HCT116 (cell line): ENCODE data around the gene CHRD. TPM values are rescaled to one million over a fixed set of nuclear protein-coding genes. Genes with fewer than 3 reads are reported as not detected.
A peak's percentile ranks its signal among the peaks of the same experiment; 100 is the strongest.

ENCODE experiments used
- ATAC-seq: fragments of 200-7000 bp; cut with Tn5 transposase; 2 replicates; pipeline ENCODE4 v1.9.1; 2020; ENCODE audit warnings: mild to moderate bottlenecking, moderate library complexity
- BruUV-seq: library from RNA; stranded (reverse); fragments of 400-500 nt; replicated peaks from 2 replicates; lab custom pipeline; 2021; lab: Mats Ljungman, UMichigan
- CTCF ChIA-PET: fragments of 300-600 bp; sonication (Branson Sonifier 250); formaldehyde crosslinking; loops from one replicate; lab custom pipeline; 2021; ENCODE audit warnings: antibody characterized with exemption; lab: Charles Lee
- POLR2A ChIA-PET: fragments of 300-600, 350-600 bp; sonication (Branson Sonifier 250); formaldehyde crosslinking; loops from one replicate; lab custom pipeline; 2021; ENCODE audit warnings: antibody characterized with exemption; lab: Charles Lee
- RAD21 ChIA-PET, 2 experiments: fragments of 300-600 bp; sonication (Branson Sonifier 250); formaldehyde crosslinking; loops; one replicate each; lab custom pipeline; 2023; ENCODE audit warnings: low total read pairs in 2 of 2; ENCODE audit not compliant: uncharacterized antibody in 2 of 2, unreplicated experiment in 2 of 2, low non-redundant PET in 1 of 2; lab: Charles Lee
- DNase-seq: peaks from one replicate; pipeline ENCODE4 v3.0.0-alpha.2; 2010; ENCODE audit warnings: low read depth, low spot score
- H2AFZ ChIP-seq: fragments of 200-600 bp; shearing (Covaris generic), sonication (generic); 2 replicates; pipeline ENCODE4 v1.6.1; 2017; ENCODE audit warnings: low read depth, mixed run types, mixed read lengths, antibody characterized with exemption, low read length; ENCODE audit not compliant: poor library complexity, severe bottlenecking
- H3K27ac ChIP-seq: 2 replicates; pipeline ENCODE4 v1.5.1; 2012; ENCODE audit warnings: low read depth, low read length
- H3K27me3 ChIP-seq: fragments of 200-600 bp; sonication (generic); 2 replicates; pipeline ENCODE4 v1.6.1; 2016; ENCODE audit warnings: mixed run types, low read length, mixed read lengths; ENCODE audit not compliant: insufficient read depth
- H3K36me3 ChIP-seq, 2 experiments: fragments of 200-500 bp in 1 of 2; fragments of 200-600 bp in 1 of 2; sonication (Bioruptor generic) in 1 of 2; sonication (generic) in 1 of 2; 2 replicates each; pipeline versions ENCODE4 v1.5.1 to v1.6.1; 2014 to 2016; ENCODE audit warnings: low read length in 2 of 2, inconsistent platforms in 1 of 2, mixed read lengths in 1 of 2, mixed run types in 1 of 2; ENCODE audit not compliant: insufficient read depth in 2 of 2, control insufficient read depth in 1 of 2
- H3K4me1 ChIP-seq, 2 experiments: fragments of 200-600 bp in 1 of 2; sonication (generic) in 1 of 2; 2 replicates each; pipeline versions ENCODE4 v1.5.1 to v1.6.1; 2012 to 2017; ENCODE audit warnings: low read length in 2 of 2, inconsistent platforms in 1 of 2, mild to moderate bottlenecking in 1 of 2, mixed read lengths in 1 of 2, mixed run types in 1 of 2, moderate library complexity in 1 of 2; ENCODE audit not compliant: insufficient read depth in 2 of 2, control insufficient read depth in 1 of 2
- H3K4me2 ChIP-seq: fragments of 200-600 bp; sonication (generic); 2 replicates; pipeline ENCODE4 v1.6.1; 2017; ENCODE audit warnings: mixed run types, low read length, mixed read lengths
- H3K4me3 ChIP-seq, 2 experiments: fragments of 200-600 bp in 1 of 2; sonication (generic) in 1 of 2; replicated peaks in 1 of 2; 2 replicates each; pipeline ENCODE4 v1.5.1; 2011 to 2016; ENCODE audit warnings: low read length in 2 of 2, control low read depth in 1 of 2, low read depth in 1 of 2, mild to moderate bottlenecking in 1 of 2, mixed read lengths in 1 of 2, mixed run types in 1 of 2
- H3K79me2 ChIP-seq: fragments of 200-600 bp; sonication (generic); 2 replicates; pipeline ENCODE4 v1.6.1; 2017; ENCODE audit warnings: mild to moderate bottlenecking, mixed run types, low read length, moderate library complexity, mixed read lengths; ENCODE audit not compliant: insufficient read depth
- H3K9ac ChIP-seq: fragments of 200-600 bp; sonication (generic); 2 replicates; pipeline ENCODE4 v1.6.1; 2016; ENCODE audit warnings: low read length, mixed read lengths
- H3K9me2 ChIP-seq: fragments of 200-600 bp; sonication (generic), shearing (Covaris generic); 2 replicates; pipeline ENCODE4 v1.6.1; 2017; ENCODE audit warnings: mixed run types, mild to moderate bottlenecking, moderate library complexity; ENCODE audit not compliant: insufficient read depth
- H3K9me3 ChIP-seq, 2 experiments: fragments of 200-500 bp in 1 of 2; fragments of 200-600 bp in 1 of 2; sonication (Bioruptor generic) in 1 of 2; sonication (generic) in 1 of 2; 2 replicates each; pipeline ENCODE4 v1.6.1; 2014 to 2017; ENCODE audit warnings: low read length in 2 of 2, mixed read lengths in 2 of 2, inconsistent platforms in 1 of 2, low read depth in 1 of 2, mild to moderate bottlenecking in 1 of 2, mixed run types in 1 of 2, moderate library complexity in 1 of 2; ENCODE audit not compliant: control insufficient read depth in 1 of 2, insufficient read depth in 1 of 2
- H4K20me1 ChIP-seq: fragments of 200-600 bp; sonication (generic), shearing (Covaris generic); 2 replicates; pipeline ENCODE4 v1.6.1; 2017; ENCODE audit warnings: mixed run types, mild to moderate bottlenecking, moderate library complexity; ENCODE audit not compliant: insufficient read depth
- CEBPB ChIP-seq: IDR thresholded peaks from 2 replicates; pipeline ENCODE4 v1.6.1; 2012; ENCODE audit warnings: low read depth
- EZH2 ChIP-seq: fragments of 200-600 bp; sonication (generic); IDR thresholded peaks from 2 replicates; pipeline ENCODE4 v1.6.1; 2017; ENCODE audit warnings: antibody characterized with exemption, mixed run types
- POLR2AphosphoS5 ChIP-seq: IDR thresholded peaks from 2 replicates; pipeline ENCODE4 v1.6.1; 2011; ENCODE audit warnings: mild to moderate bottlenecking, low read depth, low read length, moderate library complexity
- SP1 ChIP-seq: IDR thresholded peaks from 2 replicates; pipeline ENCODE4 v1.6.1; 2012; ENCODE audit warnings: low read depth
- SRF ChIP-seq: IDR thresholded peaks from 2 replicates; pipeline ENCODE4 v1.6.1; 2012; ENCODE audit warnings: low read depth
- TCF7L2 ChIP-seq: IDR thresholded peaks from 2 replicates; pipeline ENCODE4 v1.7.0; 2011; ENCODE audit warnings: borderline replicate concordance, inconsistent platforms; ENCODE audit not compliant: insufficient read depth, insufficient read length; ENCODE audit errors: extremely low read depth
- YY1 ChIP-seq: IDR thresholded peaks from 2 replicates; pipeline ENCODE4 v1.6.1; 2011; ENCODE audit warnings: low read length, low read depth, moderate library complexity, mild to moderate bottlenecking; ENCODE audit not compliant: insufficient replicate concordance; ENCODE audit errors: extremely low read depth
- intact Hi-C: fragments of 100-400 bp; cut with micrococcal nuclease; formaldehyde crosslinking; loops from 2 replicates; pipeline ENCODE4 v1.10.0; 2022
- total RNA-seq: library from RNA; stranded (reverse); gene quantifications from one replicate; pipeline ENCODE4 v1.2.1, GENCODE V29; 2021; ENCODE audit not compliant: unreplicated experiment

The CHRD gene
- total RNA-seq, 1 experiment from 2014 or later, result 8.0 TPM

DNA sequence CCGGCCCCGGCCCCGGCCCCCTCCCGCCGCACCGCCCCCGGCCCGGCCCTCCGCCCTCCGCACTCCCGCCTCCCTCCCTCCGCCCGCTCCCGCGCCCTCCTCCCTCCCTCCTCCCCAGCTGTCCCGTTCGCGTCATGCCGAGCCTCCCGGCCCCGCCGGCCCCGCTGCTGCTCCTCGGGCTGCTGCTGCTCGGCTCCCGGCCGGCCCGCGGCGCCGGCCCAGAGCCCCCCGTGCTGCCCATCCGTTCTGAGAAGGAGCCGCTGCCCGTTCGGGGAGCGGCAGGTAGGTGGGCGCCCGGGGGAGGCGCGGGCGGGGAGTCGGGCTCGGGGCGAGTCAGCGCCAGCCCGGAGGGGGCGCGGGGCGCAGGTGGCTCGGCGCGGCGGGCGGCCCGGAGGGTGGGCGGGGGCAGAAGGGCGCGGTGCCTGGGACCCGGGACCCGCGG lies 352 bp downstream of the CHRD start:
- Histone ChIP-seq H3K9ac (peak overlapping the region; percentile 40; the same call in 1 of the 2 replicates), H3K9me2 (no peaks in the 10 kb centered on the region), H3K27ac (peak overlapping the region; percentile 18; the same call in 1 of the 2 replicates), H3K36me3 (no peaks in the 10 kb centered on the region), H3K27me3 (no peaks in the 10 kb centered on the region), H3K4me1 (peaks cover 4 to 20% of the 10 kb centered on the region in 2 experiments; a peak in 2 of 4 replicates), H3K9me3 (no peaks in the 10 kb centered on the region), H3K4me3 (peak overlapping the region; percentile 36 to 58), H3K4me2 (peak overlapping the region; percentile 87), H2AFZ (no peak overlapping the region), H4K20me1 (no peaks in the 10 kb centered on the region), H3K79me2 (no peaks in the 10 kb centered on the region)
- no TSS peak for BruUV-seq
- ChIA-PET CTCF (interaction anchor here (1.0 kb wide), 1 partner anchor 9 kb away, joined by 3 read pairs; no protein-coding TSS in a partner anchor), POLR2A (no interaction called here), RAD21 (no interaction called here)
- no peak for DNase-seq
- ATAC-seq, result peak; percentile 80
- intact Hi-C loops, result no loop called here
- TF ChIP-seq SP1, result no peak
- TF ChIP-seq POLR2AphosphoS5, result no peak
- no peak for TF ChIP-seq TCF7L2
- TF ChIP-seq YY1, result no peak
- no peak for TF ChIP-seq CEBPB
- TF ChIP-seq SRF, result no peak

DNA sequence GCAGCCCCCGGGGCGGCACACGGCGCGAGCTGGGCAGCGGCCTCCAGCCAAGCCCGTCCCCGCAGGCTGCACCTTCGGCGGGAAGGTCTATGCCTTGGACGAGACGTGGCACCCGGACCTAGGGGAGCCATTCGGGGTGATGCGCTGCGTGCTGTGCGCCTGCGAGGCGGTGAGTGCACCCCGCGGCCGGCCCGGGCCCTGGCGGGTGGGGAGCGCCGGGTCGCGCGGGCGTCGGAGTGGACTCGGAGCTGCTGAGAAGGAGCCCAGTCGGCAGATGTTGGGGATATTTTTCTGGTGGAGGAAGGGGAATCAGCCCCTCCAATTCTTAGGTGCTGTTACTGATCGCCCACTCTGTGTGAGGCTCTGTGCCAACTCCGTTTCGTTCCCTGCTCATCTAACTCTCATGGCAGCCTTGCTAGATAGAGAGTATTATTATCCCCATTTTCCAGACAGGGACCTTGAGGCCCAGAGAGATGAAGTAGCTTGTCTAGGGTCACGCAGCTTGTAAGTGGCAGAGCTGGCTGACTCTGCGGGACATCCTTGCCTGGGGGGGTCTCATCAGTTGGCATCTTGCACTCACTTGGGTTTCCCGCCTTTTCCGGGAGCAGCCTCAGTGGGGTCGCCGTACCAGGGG lies 890 bp downstream of the CHRD start:
- ChIA-PET RAD21 (no interaction called here), CTCF (interaction anchor here (1.0 kb wide), 1 partner anchor 9 kb away, joined by 3 read pairs; no protein-coding TSS in a partner anchor), POLR2A (no interaction called here)
- TF ChIP-seq EZH2, result no peak
- intact Hi-C loops, result no loop called here
- no peak for DNase-seq
- BruUV-seq, result no TSS peak
- Histone ChIP-seq H3K4me3 (peak overlapping the region; percentile 36 to 58), H3K9me3 (no peaks in the 10 kb centered on the region), H3K9ac (peak overlapping the region; percentile 40; the same call in 1 of the 2 replicates), H3K4me2 (peak overlapping the region; percentile 87), H3K36me3 (no peaks in the 10 kb centered on the region), H3K9me2 (no peaks in the 10 kb centered on the region), H3K79me2 (no peaks in the 10 kb centered on the region), H2AFZ (peak overlapping the region; percentile 74), H3K27ac (peak overlapping the region; percentile 18; the same call in 1 of the 2 replicates), H4K20me1 (no peaks in the 10 kb centered on the region), H3K27me3 (no peaks in the 10 kb centered on the region), H3K4me1 (peaks cover 4 to 20% of the 10 kb centered on the region in 2 experiments; a peak in 2 of 4 replicates)
- peak; percentile 65 for ATAC-seq
